RWPE2 (cell line): ENCODE results near the gene PLPPR2.
A peak's percentile ranks its signal among the peaks of the same experiment; 100 is the strongest.
"Not testable (repeated sequence)": the region's sequence is repeated elsewhere in the genome, so short reads cannot be mapped to it uniquely, and the experiment has no call there.

Experiments
- ATAC-seq: fragments of 200-7000 bp; cut with Tn5 transposase; 3 replicates; pipeline ENCODE4 v1.9.1; 2021; ENCODE audit warnings: low read depth
- DNase-seq: peaks from one replicate; pipeline ENCODE4 v3.0.0-alpha.2; 2020; ENCODE audit warnings: low spot score
- H3K27ac ChIP-seq: fragments of 450-650 bp; 2 replicates; pipeline ENCODE4 v1.5.1; 2017; ENCODE audit warnings: mild to moderate bottlenecking; ENCODE audit not compliant: poor library complexity, severe bottlenecking
- H3K27me3 ChIP-seq: fragments of 250-450 bp; sonication (Bioruptor Pico); 2 replicates; pipeline ENCODE4 v1.5.1; 2021; ENCODE audit warnings: mild to moderate bottlenecking, moderate library complexity; ENCODE audit not compliant: insufficient read depth, poor library complexity, severe bottlenecking
- H3K36me3 ChIP-seq: fragments of 250-450 bp; sonication (Bioruptor Pico); 2 replicates; pipeline ENCODE4 v1.5.1; 2020; ENCODE audit warnings: low read depth, mild to moderate bottlenecking, moderate library complexity
- H3K4me1 ChIP-seq: fragments of 250-450 bp; sonication (Bioruptor Pico); 2 replicates; pipeline ENCODE4 v1.5.1; 2021; ENCODE audit warnings: mild to moderate bottlenecking, moderate library complexity; ENCODE audit not compliant: insufficient read depth, poor library complexity, severe bottlenecking
- H3K4me3 ChIP-seq: fragments of 250-450 bp; sonication (Bioruptor Pico); 2 replicates; pipeline ENCODE4 v1.5.1; 2021; ENCODE audit warnings: mild to moderate bottlenecking, moderate library complexity; ENCODE audit not compliant: severe bottlenecking
- H3K9me3 ChIP-seq: fragments of 250-450 bp; sonication (Bioruptor Pico); 2 replicates; pipeline ENCODE4 v1.5.1; 2021; ENCODE audit warnings: mild to moderate bottlenecking, moderate library complexity; ENCODE audit not compliant: severe bottlenecking
- CTCF ChIP-seq: fragments of 450-650 bp; IDR thresholded peaks from one replicate; pipeline ENCODE4 v1.5.1; 2017; ENCODE audit warnings: mild to moderate bottlenecking, moderate library complexity; ENCODE audit not compliant: poor library complexity, severe bottlenecking

The PLPPR2 gene

GRCh38 chr19:11355160-11356073 is at the start of gene PLPPR2:
PLPPR2 (plus strand) TSS chr19:11355432; CDS start chr19:11357674, 2,242 bp downstream.
- Histone ChIP-seq H3K9me3 (no peaks in the 10 kb centered on the region), H3K4me1 (no peaks in the 10 kb centered on the region), H3K27ac (no peak within 1 kb of the TSS), H3K4me3 (peak within 1 kb of the TSS; percentile 40), H3K27me3 (no peaks in the 10 kb centered on the region), H3K36me3 (no peaks in the 10 kb centered on the region)
- DNase-seq (peak; percentile 91), ATAC-seq (peak; percentile 93)
- no peak for TF ChIP-seq CTCF

DNA sequence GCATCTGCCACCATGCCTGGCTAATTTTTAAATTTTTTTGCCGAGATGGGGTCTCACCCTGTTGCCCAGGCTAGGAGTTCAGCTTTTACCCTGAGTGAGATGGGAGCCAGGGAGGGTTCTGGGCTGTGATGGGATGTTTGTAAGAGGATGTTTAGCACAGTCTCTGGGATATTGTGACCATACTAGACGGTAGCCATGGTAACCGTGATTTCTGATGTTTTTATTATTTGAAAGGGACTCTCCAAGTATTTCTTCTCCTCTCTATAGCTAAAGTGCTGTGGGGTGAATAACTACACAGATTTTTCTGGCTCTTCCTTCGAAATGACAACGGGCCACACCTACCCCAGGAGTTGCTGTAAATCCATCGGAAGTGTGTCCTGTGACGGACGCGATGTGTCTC is 48.9 kb upstream of the PLPPR2 start:
- H3K4me1 ChIP-seq, result no peaks in the 10 kb centered on the region
- no peaks in the 10 kb centered on the region for H3K36me3 ChIP-seq
- no peak overlapping the region for H3K4me3 ChIP-seq
- no peak for DNase-seq
- TF ChIP-seq CTCF, result no peak
- H3K27me3 ChIP-seq, result no peaks in the 10 kb centered on the region
- H3K27ac ChIP-seq, result no peak overlapping the region
- ATAC-seq, result no peak
- H3K9me3 ChIP-seq, result no peaks in the 10 kb centered on the region

GRCh38 chr19:11320278-11320995 is 34.8 kb upstream of the PLPPR2 start:
- H3K4me1 ChIP-seq, result peaks cover 29% of the 10 kb centered on the region
- H3K4me3 ChIP-seq, result not testable (repeated sequence)

GRCh38 chr19:11321191-11322126 is 33.8 kb upstream of the PLPPR2 start:
- Histone ChIP-seq H3K9me3 (no peaks in the 10 kb centered on the region), H3K36me3 (peaks cover 6% of the 10 kb centered on the region), H3K4me1 (peaks cover 29% of the 10 kb centered on the region), H3K27me3 (no peaks in the 10 kb centered on the region), H3K4me3 (no peak overlapping the region), H3K27ac (no peak overlapping the region)
- ATAC-seq (no peak), DNase-seq (no peak)
- peak; percentile 20 for TF ChIP-seq CTCF

More at GRCh38 chr19:11320278-11320995, 34.8 kb upstream of the PLPPR2 start:
- ATAC-seq, H3K9me3 ChIP-seq, H3K27me3 ChIP-seq, DNase-seq, H3K27ac ChIP-seq, H3K36me3 ChIP-seq: not testable (repeated sequence)
